ENCODE measurements around the gene ATG5.

DNA sequence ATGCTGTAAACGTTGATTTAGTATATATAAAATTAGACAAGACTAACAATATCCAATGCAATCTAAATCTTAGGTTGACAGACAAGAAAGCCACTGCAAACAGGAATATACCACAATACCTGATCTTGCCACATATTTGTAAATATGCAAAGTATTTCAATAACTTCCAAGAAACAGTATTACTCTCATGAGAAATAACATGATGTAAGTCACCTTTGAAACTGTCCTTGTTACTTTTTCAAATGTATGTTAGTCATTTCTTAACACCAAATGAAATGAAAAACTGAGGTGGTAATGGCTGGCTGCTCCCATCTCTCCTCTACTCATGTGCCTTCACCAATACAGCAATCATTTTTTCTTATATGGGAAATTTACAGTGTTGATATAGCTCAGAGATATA, 118.7 kb downstream of the ATG5 start:
- no peak for TF ChIP-seq POLR2AphosphoS5 (IDR thresholded peaks at IDR 0.05; ENCODE audit: low read depth, low read length)
- TF ChIP-seq, protein P1, sequence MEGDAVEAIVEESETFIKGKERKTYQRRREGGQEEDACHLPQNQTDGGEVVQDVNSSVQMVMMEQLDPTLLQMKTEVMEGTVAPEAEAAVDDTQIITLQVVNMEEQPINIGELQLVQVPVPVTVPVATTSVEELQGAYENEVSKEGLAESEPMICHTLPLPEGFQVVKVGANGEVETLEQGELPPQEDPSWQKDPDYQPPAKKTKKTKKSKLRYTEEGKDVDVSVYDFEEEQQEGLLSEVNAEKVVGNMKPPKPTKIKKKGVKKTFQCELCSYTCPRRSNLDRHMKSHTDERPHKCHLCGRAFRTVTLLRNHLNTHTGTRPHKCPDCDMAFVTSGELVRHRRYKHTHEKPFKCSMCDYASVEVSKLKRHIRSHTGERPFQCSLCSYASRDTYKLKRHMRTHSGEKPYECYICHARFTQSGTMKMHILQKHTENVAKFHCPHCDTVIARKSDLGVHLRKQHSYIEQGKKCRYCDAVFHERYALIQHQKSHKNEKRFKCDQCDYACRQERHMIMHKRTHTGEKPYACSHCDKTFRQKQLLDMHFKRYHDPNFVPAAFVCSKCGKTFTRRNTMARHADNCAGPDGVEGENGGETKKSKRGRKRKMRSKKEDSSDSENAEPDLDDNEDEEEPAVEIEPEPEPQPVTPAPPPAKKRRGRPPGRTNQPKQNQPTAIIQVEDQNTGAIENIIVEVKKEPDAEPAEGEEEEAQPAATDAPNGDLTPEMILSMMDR (IDR thresholded peaks at IDR 0.05): no peak
- TF ChIP-seq, protein P2, sequence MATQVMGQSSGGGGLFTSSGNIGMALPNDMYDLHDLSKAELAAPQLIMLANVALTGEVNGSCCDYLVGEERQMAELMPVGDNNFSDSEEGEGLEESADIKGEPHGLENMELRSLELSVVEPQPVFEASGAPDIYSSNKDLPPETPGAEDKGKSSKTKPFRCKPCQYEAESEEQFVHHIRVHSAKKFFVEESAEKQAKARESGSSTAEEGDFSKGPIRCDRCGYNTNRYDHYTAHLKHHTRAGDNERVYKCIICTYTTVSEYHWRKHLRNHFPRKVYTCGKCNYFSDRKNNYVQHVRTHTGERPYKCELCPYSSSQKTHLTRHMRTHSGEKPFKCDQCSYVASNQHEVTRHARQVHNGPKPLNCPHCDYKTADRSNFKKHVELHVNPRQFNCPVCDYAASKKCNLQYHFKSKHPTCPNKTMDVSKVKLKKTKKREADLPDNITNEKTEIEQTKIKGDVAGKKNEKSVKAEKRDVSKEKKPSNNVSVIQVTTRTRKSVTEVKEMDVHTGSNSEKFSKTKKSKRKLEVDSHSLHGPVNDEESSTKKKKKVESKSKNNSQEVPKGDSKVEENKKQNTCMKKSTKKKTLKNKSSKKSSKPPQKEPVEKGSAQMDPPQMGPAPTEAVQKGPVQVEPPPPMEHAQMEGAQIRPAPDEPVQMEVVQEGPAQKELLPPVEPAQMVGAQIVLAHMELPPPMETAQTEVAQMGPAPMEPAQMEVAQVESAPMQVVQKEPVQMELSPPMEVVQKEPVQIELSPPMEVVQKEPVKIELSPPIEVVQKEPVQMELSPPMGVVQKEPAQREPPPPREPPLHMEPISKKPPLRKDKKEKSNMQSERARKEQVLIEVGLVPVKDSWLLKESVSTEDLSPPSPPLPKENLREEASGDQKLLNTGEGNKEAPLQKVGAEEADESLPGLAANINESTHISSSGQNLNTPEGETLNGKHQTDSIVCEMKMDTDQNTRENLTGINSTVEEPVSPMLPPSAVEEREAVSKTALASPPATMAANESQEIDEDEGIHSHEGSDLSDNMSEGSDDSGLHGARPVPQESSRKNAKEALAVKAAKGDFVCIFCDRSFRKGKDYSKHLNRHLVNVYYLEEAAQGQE (IDR thresholded peaks at IDR 0.05; ENCODE audit: insufficient read depth in 1 of 2, low read depth in 2 of 2, low read length in 1 of 2): no peak
- TF ChIP-seq SIN3A (IDR thresholded peaks at IDR 0.05; ENCODE audit: borderline replicate concordance, insufficient read depth, low read depth, low read length): no peak

Measured in Panc1 (cell line).